Fibroblast of skin of back (primary cell): ENCODE results near the gene MT1HL1.
"Not testable (repeated sequence)": the region's sequence is repeated elsewhere in the genome, so short reads cannot be mapped to it uniquely, and the experiment has no call there.

Experiments used
- DNase-seq: peaks from one replicate; pipeline ENCODE4 v3.0.0-alpha.2; 2013

The MT1HL1 gene

DNA sequence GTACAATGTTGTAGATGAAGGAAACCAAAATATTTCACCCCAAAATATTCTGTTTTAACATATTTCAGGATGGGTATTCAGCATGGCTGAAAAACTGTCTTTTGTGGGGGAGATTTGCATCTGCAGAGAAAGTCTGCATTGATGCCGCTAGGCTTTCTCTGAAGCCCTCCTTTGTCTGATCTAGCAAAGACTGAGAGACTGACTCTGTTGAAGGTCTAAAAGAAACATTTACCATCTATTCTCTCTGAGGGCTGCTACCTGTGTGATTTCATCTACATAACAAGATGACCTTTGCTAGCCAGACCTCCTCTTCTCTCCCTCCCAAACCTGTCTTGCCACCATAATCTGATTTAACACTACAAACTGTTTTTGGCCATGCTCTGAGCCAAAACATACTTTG, 12.4 kb upstream of the MT1HL1 start:
- no peak for DNase-seq

DNA sequence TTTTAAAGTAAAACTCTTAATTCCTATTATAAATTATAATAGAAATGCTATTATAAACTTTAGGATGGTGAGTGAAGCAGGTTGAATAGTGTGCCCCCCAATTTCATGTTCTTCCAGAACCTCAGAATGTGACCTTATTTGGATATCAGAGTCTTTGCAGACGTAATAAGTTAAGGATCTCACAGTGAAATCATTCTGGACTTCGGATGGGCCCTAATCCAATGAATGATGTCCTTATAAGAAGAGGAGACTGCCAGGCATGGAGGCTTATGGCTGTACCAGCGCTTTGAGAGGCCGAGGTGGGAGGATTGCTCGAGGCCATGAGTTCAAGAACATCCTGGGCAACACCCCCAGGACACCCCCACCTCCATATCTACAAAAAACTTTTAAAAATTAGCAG, 9.4 kb upstream of the MT1HL1 start:
- no peak for DNase-seq

DNA sequence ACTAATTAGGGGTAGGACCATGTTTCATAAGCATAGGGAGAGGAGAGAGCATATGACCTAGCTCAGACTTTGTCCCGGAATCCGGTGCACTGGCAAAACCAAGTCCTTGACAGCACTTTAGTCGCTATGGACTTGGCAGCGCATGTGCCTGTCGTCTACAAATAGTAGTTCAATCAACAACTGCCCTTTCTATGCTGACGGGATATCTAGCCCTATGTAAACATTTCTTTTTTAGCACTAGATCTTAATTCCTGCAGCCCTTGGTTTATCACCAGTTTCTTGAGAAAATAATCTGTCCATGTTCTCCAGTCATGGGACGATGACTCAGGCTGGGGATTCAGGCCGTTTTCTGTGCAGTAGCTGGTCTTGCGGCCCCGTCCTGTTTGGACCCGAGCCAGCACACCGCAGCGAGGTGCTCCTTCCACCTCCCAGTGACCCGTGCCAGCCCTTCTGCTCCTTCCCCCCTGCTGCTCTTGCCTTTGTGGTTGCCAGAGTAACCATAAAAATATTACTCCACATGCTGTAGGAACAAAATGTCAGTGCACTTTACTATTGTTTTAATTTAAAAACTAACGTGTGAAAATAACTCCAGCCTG, 8.6 kb upstream of the MT1HL1 start:
- DNase-seq: peak; percentile 43

DNA sequence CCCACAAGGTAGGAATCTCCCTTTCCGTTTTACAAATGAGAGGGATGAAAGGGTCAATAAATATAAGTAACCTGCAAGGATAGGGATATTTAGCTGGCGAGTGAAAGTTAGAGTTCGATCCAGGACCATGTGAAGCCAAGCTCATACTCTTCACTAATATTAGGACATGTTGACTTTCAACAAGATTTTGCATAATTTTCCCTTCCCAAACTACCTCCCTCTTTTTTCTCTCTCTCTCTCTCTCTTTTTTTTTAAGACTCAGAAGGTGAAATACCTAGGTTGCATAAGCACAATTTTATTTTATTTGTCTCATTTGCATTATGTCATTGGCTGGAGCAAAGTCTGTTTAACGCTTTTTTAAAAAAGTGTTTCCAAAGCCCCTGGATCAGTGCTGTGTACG, 8.1 kb upstream of the MT1HL1 start:
- no peak for DNase-seq

DNA sequence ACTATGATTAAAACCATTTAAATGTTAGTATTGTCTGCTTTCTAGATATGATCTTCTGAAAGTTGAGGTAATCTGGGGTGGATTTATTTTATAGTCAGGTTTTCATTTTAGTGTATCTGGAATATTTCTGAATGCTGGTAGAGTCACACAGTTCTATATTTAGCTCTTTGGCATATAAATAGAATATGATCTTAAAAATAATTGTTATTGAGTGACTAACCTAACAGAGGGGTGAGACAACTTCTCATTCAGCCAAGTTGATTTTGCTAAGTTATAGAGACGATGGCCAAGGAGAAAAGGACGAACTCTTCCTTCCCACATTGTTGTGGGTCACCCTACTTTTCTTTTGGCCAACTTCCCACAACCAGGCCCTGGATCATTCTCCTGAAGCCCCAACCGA, 7.2 kb upstream of the MT1HL1 start:
- no peak for DNase-seq

DNA sequence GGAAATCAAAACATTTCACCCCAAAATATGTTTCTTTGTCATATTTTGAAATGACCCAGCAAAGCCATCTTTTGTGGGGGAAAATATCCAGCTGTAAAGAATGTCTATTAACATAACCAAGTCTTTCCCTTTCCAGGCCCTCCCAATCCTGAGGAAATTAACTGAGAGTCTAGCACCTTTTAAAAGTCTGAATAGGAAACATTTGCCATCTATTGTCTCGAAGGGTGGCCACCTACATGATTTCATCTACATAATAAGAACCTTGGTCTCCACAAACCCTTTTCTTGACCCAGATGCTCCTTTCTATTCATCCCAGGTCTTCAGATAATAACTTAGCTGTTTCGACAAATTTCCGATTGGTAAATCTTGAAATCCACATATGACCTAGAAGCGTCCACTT, 5.4 kb upstream of the MT1HL1 start:
- no peak for DNase-seq

DNA sequence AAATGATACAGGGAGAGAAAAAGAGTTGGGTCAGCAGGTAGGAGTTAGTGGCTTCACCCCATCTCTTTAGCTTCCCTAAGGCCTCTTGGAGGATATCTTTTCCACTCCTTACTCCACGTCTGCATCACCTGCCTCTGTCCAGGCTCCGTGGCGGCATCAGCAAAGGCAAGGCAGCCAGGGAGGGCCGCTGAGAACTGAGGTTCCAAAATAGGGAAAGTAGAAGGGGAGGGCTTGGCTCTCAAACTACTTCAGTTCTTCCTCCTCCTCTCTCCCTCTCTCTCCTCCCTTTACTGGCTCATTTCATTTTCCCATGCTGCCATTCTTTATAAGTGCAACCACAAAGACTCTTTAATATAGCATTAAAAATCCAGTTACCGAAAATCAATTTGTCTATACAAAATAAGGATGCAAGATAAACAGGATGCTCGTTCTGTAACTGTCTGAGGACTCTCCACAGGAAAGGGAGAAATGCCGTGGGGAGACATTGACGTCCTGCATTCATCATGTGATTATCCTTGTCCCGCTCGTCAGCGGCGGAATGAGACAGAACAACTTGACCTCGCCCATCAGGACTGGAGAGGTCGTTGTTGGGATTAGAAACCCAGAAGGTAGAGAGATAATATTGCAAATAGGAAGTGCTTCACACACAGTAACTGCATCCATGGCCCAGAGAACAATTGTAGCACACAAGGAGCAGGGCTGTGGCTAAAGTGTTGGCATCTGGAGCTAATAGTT, 3.1 kb upstream of the MT1HL1 start:
- no peak for DNase-seq

DNA sequence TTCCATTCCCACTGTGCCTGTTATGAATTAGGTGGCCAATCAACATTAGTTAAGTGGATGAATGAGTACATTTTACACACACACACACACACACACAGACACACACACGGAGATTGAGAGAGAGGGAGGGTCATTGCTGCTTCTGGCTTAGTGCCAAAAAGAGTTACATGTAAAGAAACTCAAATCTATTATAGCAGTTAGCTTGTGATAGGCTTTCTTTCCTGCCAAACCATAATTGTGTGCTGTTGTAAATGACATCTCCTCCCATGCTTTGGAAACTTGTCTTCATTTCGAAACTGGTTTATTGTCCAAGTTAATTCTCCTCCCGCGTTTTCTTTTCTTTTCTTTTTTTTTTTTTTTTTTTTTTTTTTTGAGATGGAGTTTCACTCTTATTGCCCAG, 1.4 kb upstream of the MT1HL1 start:
- no peak for DNase-seq

DNA sequence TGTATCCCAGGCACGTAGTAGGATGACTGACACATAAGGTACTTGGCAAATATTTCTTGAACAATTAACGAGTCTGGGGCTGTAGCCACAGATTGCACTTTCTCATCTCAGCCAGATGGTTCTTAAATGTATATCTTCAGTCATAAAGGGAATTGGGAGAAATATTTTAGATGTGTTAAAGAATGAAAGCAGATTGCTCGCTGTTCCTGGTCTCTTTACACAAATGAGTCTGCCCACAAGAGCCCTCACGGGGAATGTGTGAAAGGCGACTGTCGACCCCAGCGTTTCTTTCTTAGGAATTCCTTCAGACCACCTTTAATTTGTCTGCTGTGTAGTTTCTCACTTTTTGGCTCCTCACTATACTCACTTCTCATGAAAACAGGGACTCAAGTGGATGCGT, 725 bp downstream of the MT1HL1 start:
- no peak for DNase-seq

DNA sequence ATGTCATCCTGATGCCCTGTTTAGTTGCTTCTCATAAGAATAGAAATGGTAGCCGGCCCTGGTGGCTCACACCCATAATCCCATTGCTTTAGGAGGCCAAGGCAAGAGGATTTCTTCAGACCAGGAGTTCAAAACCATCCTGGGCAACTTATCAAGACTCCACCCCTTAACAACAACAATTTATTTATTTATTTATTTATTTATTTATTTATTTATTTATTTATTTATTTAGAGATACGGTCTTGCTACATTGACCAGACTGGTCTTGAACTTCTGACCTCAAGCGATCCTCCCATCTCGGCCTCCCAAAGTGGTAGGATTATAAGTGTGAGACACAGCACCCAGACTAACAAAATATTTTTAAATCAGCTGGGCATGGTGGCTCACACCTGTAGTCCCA, 4.0 kb downstream of the MT1HL1 start:
- no peak for DNase-seq

DNA sequence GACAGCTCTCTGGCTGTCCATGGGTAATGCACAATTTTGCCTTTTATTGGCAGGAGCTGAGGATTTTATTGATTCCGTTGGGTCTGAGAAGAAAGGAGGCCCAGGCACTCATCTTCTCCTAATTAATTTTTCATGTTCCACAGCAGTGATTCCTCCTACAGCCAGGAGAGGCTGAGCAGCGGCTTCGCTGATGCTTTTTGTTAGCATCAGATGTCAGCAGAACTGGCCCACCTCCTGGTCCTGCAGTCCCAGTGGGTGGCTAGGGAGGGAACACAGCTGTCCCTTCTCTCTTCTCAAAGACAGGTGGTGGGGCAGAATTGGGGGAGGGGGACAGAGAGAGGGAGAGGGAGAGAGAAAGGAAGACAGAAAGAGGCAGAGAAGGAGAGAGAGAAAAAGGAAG, 5.7 kb downstream of the MT1HL1 start:
- DNase-seq: no peak

DNA sequence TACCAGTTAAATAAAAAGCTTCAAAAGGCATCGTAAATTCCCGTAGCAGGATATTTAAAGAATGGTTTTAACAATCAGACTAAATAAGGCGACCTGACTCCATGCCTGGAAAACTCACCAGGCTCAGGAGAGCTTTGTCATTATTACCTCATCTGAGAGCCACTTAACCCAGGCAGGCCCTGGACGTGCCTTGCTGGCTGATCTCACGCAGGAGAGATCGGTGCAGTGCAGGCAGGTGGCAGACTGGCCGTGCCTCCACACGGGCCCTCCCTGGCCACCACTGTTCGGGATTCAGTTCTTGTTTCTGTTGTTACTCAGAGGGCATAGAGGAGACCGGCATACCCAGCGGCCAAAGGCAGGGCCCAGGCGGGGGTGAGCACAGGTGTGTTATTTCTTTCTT, 6.4 kb downstream of the MT1HL1 start:
- DNase-seq: no peak

DNA sequence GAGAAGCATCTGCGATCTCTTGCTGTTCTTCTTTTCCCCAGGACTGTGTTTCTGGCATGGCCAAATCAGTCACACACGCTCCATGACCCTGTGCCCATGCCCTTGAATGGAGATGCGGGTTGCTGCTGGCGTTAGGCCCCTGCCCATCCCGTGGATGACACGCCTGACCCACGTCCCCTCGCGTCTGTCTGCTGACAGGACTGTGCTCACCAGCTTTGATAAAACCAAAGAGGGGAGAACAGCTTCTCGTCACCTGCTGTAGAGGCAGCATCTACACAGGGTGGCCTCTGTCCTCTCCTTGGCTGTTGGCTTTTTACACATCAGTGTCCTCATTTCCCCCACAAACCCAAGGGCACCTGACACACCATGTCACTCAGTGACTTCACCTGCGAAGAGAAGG, 6.9 kb downstream of the MT1HL1 start:
- DNase-seq: no peak

DNA sequence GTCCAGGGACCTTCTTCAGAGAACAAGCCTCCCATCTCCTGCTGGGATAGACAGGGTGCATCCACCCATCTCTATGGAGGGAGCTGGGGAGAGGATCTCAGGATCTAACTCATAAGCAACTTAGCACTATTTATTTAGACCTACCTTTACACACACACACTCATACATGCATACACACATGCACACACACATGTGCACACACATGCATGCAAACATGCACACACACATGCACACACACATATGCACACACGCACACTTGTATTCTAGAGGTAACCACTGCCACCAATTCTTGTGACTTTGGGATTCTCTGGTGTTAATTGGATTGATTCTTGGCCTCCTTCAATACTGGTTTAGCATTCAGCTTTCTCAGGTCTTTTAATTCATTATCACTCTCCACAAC, 9.8 kb downstream of the MT1HL1 start:
- no peak for DNase-seq

DNA sequence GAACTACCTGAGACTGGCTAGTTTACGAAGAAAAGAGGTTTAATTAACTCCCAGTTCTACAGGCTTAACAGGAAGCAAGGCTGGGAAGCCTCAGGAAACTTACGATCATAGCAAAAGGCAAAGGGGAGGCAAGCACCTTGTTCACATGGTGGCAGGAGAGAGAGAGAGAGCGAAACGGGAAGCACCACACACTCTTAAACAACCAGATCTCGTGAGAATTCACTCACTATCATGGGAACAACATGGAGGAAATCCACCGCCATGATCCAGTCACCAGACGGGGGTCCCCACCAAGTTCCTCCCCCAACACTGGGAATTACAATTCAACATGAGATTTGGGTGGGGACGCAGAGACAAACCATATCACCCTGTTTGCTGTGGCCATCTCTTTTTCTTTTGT, 11.8 kb downstream of the MT1HL1 start:
- DNase-seq: no peak

DNA sequence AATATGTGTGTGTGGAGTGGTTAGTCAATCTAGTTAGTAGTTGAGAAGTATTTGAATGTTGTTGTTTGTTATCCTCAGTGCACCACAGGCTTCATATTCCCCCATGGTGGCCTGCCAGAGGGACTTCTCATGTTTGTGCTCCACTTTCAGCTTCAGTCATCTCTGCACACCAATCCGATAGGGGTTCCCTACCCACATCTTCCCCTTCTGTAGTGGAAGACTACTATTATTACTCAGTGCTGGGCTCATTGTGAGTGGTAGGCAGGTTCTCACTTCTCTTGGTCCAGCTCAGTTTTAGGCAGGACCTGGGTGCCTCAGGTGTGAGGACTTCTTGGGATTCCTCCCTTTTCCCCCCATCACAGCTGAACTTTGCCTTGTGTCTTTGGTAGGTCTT, 14.2 kb downstream of the MT1HL1 start:
- no peak for DNase-seq

DNA sequence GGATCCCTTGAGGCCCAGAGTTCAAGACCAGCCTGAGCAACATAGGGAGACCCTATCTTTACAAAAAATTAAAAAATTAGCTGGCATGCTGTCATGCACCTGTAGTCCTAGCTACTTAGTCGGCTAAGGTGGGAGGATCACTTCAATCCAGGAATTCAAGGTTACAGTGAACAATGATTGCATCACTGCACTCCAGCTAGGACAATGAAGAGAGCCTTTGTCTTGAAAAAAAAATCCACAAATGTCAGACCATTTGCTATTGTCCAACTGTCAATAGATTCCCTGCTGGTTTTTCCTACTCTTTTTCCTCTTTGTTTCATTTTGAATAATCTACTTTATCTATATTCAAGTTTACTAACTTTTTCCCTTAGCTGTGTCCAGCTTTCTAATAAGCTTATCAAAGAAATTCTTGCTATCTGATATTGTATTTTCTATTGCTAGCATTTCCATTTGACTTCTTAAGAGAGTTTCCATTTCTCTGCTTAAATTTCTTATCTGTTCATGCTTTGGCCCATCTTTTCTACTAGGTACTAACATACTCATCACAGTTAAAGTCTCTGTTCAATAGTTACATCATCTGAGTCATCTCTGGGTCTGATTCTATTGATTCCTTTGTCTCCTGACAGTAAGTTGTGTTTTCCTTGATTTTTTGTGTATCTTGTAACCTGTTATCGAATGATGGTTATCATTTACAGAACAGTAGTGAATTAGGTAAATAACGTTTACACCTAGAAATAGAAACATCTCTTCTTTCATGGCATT, 14.8 kb downstream of the MT1HL1 start:
- DNase-seq: no peak

DNA sequence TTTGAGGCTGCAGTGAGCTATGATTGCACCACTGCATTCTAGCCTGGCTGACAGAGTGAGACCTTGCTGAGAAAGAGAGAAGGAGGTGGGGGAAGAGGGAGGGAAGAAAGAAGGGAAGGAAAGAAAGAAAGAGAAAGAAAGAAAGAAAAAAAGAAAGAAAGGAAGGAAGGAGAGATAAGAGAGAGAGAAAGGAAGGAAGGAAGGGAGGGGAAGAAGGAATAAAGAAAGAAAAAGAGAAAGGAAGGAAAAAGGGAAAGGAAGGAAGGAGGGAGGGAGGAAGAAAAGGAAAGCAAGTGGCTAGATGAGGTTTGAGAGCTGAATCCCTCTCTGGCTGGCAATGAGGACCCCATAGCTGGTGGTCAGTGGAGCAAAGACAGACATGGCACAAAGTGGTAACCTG, 20.4 kb downstream of the MT1HL1 start:
- no peak for DNase-seq

DNA sequence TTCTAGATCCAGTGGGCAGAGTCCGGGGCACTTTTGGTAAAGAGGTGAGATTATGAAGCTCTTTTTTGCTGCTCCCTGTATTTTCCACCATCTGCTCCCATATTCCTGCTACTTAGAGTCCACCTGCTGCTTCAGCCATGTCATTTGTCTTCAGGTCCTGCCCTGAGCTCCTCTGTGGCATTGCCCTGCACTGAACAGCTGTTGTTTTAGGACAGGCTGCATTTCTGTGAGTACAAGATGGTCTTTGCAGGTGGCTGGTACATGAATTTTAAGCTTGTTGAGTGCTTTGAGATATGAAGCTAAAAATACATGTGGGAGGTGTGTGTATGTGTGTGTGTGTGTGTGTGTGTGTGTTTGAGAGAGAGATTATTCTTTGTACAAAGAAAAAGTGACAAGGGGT, 21.9 kb downstream of the MT1HL1 start:
- DNase-seq: no peak

DNA sequence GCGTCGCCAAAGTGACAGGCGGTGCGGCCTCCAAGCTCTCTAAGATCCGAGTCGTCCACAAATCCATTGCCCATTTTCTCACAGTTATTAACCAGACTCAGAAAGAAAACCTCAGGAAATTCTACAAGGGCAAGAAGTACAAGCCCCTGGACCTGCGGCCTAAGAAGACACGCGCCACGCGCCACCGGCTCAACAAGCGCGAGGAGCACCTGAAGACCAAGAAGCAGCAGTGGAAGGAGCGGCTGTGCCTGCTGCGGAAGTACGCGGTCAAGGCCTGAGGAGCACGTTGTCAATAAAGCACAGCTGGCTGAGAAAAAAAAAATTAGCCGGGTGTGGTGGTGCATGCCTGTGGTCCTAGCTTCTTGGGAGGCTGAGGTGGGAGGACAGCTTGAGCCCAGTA, 22.8 kb downstream of the MT1HL1 start:
- not testable (repeated sequence) for DNase-seq

DNA sequence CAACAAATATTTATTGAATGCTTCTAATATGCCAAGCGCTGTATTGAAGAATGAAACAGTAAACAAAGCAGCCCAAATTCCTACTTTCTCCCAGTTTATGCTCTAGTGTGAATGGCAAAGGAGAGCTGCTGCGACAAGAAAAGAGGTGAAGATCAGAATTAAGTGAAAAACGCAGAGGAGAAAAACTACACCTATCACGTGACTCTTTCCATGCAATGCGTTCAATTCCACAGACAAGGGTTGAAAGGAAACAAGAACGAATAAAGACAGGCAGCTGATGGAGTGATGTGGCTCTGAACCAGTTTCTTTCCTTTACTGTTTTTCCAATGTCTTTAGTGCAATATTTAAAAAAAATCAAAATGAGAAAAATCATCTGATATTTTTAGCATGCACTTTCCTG, 23.6 kb downstream of the MT1HL1 start:
- no peak for DNase-seq

DNA sequence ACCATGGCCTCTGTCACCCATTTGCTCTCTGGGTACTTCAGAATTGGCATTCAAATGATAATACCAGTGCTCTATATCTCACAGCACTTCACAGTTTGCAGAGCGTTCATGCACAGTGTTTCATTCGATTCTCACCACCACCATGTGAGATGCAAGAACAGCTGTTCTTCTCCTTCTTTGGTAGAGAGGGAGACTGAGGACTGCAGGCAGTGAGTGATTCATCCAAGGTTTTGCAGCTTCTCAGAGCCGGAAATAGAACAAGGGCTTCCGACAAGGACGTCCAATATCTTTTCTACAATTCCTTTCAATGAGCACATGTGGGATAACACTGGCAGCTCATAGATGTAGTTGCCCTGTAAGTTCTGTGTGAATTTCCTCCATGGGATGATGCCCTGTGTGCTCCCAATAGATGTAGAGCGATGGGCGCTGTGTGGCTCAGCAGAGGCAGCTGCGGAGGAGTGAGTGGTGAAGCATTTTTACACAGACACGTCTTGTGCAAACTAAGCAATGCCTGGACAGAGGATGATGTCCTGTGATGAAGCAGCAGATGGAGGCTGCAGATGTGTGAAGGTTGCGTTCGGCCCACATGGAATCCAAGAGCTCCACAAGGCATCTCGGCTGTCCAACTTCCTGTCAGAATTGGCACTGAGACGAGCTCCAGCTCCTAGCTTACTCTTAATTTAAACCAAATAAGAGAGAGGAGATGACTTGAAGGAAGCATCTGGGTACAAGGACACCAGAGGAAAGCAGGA, 24.9 kb downstream of the MT1HL1 start:
- no peak for DNase-seq

DNA sequence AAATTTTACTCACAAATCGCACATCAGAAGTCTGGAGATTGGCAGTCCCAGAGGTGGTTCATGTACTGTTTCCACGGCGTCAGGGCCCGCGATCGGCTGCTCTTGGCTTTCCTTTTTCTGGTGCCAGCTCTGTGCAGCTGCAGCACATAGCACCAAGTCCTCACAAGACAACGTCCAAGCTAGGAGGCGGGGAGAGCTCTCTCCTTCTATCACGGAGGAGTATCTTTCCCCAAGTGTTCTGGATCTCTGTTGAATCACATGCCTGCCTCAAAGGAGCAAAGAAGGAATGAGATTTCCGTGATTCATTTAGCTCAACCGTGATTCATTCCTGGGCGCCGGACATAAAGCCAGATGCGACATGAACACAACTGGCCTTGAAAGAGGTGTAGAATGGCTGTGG, 25.5 kb downstream of the MT1HL1 start:
- DNase-seq: no peak
